ENCODE results near the gene DSEL. TPM values are rescaled to one million over a fixed set of nuclear protein-coding genes. Genes with fewer than 3 reads are reported as not detected.

The DSEL gene
- total RNA-seq, 1 experiment from 2014 or later = 6.8 TPM

DNA sequence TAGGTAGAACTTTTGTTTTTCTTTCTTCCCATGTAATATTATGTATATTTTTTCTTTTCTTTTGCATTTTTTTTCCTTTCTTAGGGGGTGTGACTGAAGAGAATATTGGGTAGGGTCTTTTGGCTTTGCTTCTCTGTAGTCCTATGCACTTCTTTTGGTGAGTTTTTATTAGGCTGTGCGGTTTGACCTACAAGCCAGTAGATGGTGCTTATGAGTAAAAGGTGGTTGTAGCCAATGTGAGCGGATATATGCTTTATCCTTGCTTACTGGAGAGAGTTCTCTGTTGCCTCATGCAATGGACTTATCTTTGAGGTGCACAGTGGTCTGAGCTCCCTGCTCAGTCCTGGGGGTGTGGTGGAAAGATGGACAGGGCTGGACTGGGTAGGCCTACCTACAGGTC is 52.7 kb downstream of the DSEL start:
- in situ Hi-C loops (cut with HindIII; ENCODE audit: low pct_unique_long_range_greater_than_20kb, low sequenced_read_pairs) = no loop called here
- Histone ChIP-seq H3K4me3 (ENCODE audit: low read depth in 2 of 2, low read length in 2 of 2) (no peak overlapping the region), H3K36me3 (ENCODE audit: control insufficient read depth, insufficient read depth, low read length) (no peaks in the 10 kb centered on the region), H3K27me3 (ENCODE audit: control insufficient read depth, insufficient read depth, low read length) (no peaks in the 10 kb centered on the region), H3K4me1 (ENCODE audit: control insufficient read depth, insufficient read depth, low read length) (no peaks in the 10 kb centered on the region), H3K9me3 (ENCODE audit: control insufficient read depth, insufficient read depth, low read depth, low read length) (no peaks in the 10 kb centered on the region), H3K27ac (ENCODE audit: low read length) (no peak overlapping the region)
- intact Hi-C loops (cut with micrococcal nuclease; ENCODE audit: unreplicated experiment) = no loop called here
- ATAC-seq = no peak
- TF ChIP-seq REST (IDR thresholded peaks at IDR 0.05; ENCODE audit: insufficient read depth in 1 of 2, low read depth in 2 of 2, low read length in 1 of 2) (no peak), POLR2AphosphoS5 (IDR thresholded peaks at IDR 0.05; ENCODE audit: low read depth, low read length) (no peak), TCF7L2 (IDR thresholded peaks at IDR 0.05; ENCODE audit: low read depth, low read length) (no peak), SIN3A (IDR thresholded peaks at IDR 0.05; ENCODE audit: borderline replicate concordance, insufficient read depth, low read depth, low read length) (no peak), CTCF (IDR thresholded peaks at IDR 0.05) (no peak)
- POLR2A ChIA-PET = no interaction called here
- no TSS peak for BruUV-seq (replicated peaks)
- no peak for DNase-seq (ENCODE audit: low read depth, low spot score)
- CTCF ChIA-PET = no interaction called here

GRCh38 chr18:67456711-67457110 is 59.8 kb downstream of the DSEL start:
- no peaks in the 10 kb centered on the region for H3K4me1 ChIP-seq (ENCODE audit: control insufficient read depth, insufficient read depth, low read length)
- TF ChIP-seq SIN3A (IDR thresholded peaks at IDR 0.05; ENCODE audit: borderline replicate concordance, insufficient read depth, low read depth, low read length) = no peak
- no peak for TF ChIP-seq POLR2AphosphoS5 (IDR thresholded peaks at IDR 0.05; ENCODE audit: low read depth, low read length)
- TF ChIP-seq CTCF (IDR thresholded peaks at IDR 0.05) = no peak
- no peak for TF ChIP-seq REST (IDR thresholded peaks at IDR 0.05; ENCODE audit: insufficient read depth in 1 of 2, low read depth in 2 of 2, low read length in 1 of 2)
- TF ChIP-seq TCF7L2 (IDR thresholded peaks at IDR 0.05; ENCODE audit: low read depth, low read length) = no peak
- no peak overlapping the region for H3K4me3 ChIP-seq (ENCODE audit: low read depth in 2 of 2, low read length in 2 of 2)
- no peaks in the 10 kb centered on the region for H3K9me3 ChIP-seq (ENCODE audit: control insufficient read depth, insufficient read depth, low read depth, low read length)
- ATAC-seq (no peak), DNase-seq (ENCODE audit: low read depth, low spot score) (no peak)
- in situ Hi-C loops (cut with HindIII; ENCODE audit: low pct_unique_long_range_greater_than_20kb, low sequenced_read_pairs) (no loop called here), intact Hi-C loops (cut with micrococcal nuclease; ENCODE audit: unreplicated experiment) (no loop called here)
- H3K36me3 ChIP-seq (ENCODE audit: control insufficient read depth, insufficient read depth, low read length) = no peaks in the 10 kb centered on the region
- no TSS peak for BruUV-seq (replicated peaks)
- ChIA-PET POLR2A (no interaction called here), CTCF (no interaction called here)
- no peaks in the 10 kb centered on the region for H3K27me3 ChIP-seq (ENCODE audit: control insufficient read depth, insufficient read depth, low read length)
- no peak overlapping the region for H3K27ac ChIP-seq (ENCODE audit: low read length)

Measured in Panc1 (cell line).